CD4-positive, alpha-beta T cell treated with Interleukin-10 for 1 hour (primary cell): ENCODE results near the gene GOLPH3.
"Not testable (repeated sequence)": the region's sequence is repeated elsewhere in the genome, so short reads cannot be mapped to it uniquely, and the experiment has no call there.

Experiments
- DNase-seq: peaks from one replicate; pipeline ENCODE4 v3.0.0-alpha.2; 2020

The GOLPH3 gene

DNA sequence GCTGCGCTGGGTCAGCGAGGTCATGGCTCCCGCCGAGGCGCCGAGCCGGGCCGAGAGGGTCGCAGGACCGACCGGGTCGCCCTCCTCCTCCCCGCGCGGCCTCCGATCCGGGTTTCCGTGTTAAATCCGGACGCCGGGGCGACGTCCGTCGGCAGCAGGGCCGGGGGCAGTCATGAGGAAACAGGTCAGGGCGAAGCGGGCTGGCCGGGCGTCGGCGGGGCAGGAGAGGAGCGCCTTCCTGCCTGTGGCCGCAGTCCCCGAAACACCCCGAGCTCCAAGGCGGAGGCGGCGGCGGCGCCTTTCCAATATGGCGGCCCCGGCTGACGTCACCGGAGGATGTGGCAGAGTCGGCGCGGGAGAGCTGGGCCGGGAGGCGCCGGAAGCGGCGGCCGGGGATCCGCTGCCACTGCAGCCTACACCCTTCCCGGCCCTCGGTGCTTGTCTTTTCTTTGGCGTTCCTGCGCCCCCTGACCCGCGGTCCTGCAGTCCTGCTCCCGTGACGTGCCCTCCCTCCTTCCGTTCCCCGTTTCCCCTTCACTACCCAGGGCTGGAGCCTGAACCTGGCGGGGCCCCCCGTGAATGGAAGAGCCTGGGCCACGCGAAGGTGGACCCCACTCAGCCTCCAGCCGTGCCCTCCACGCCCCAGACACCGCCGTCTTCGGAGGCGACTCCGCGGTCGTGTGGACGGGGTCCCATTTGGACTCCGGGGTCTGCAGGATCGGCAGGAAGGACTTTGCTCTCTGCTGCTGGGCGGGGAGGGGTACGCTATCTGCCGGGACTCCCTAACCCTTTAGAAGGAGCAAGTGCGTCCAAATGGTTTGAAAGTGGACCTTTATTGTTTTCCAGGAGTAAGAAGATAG lies at the start of gene GOLPH3:
TSS of gene GOLPH3 (minus strand) at position 309 of the 860 bp plus-strand sequence. CDS start at position 24, 285 bp downstream.
- DNase-seq: peak; percentile 90

DNA sequence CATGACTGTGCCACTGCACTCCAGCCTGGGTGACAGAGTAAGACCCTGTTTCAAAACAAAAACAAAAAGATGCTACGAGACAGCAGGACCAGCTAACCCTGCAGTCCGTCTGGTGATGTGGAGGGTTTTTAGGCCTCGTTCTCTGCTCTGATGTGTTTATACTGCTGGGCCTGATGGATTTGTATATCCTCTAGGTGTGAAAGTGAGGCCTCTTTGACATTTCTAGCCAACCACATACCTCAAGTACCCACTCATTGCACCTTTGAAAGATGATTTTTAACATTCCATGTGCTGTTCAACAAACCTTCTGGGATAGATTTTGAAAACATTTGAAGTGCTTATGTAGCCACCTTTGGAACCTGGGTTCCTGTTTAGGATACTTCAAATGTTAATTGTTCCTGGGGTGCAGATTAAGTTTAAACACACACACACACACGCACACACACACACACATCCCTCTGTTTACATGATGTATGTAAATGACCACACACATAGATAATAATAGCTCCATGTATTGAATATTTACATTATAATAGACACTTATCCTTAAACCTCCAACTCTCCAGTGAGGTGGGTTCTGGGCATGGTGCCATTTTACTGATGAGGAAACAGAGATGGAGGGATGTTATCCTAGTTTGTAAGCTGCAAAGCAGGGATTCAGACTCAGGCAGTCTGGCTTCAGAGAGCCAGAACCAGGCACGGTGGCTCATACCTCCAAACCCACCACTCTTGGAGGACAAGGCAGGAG lies 48.8 kb upstream of the GOLPH3 start:
- DNase-seq: no peak

DNA sequence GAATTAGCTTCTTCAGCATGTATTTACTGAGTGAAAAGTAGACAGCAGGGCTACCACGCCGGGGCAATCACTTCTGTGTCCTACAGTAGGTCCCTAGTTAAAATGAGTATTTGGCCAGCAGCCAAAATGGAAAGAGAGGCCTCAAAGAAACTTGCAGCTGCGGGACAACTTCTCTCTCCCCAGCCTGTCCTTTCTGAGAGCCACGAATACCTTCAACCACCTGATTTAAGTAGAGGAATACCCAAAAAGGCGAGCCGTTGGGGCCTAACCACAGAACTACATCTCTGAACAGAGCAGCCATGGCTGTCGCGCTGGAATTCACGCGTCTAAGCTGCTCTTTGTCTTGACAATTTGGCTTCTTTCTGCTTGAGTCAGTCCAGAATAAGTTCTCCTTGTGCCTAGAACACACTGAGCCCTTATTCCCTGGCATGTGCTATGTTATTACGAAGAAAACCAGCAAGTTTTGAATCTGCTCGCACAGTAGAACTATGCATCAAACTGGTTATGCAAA lies 43.8 kb upstream of the GOLPH3 start:
- DNase-seq: no peak

DNA sequence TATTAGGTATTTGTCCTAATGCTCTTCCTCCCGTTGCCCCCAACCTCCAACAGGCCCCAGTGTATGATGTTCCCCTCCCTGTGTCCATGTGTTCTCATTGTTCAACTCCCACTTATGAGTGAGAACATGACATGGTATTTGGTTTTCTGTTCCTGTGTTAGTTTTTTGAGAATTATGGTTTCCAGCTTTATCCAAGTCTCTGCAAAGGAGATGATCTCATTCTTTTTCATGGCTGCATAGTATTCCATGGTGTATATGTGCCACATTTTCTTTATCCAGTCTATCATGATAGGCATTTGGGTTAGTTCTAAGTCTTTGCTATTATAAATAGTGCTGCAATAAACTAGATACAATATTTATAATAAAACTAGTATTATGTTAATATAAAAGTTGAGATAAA lies 40.2 kb upstream of the GOLPH3 start:
- not testable (repeated sequence) for DNase-seq

GRCh38 chr5:32210151-32210550 lies 36.0 kb upstream of the GOLPH3 start:
- no peak for DNase-seq

DNA sequence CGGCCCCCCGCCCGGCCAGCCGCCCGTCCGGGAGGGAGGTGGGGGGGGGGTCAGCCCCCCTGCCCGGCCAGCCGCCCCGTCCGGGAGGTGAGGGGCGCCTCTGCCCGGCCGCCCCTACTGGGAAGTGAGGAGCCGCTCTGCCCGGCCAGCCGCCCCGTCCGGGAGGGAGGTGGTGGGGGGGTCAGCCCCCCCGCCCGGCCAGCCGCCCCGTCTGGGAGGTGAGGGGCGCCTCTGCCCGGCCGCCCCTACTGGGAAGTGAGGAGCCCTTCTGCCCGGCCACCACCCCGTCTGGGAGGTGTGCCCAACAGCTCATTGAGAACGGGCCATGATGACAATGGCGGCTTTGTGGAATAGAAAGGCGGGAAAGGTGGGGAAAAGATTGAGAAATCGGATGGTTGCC lies 34.7 kb upstream of the GOLPH3 start:
- not testable (repeated sequence) for DNase-seq

- DNase-seq: peak; percentile 10
Measured at GRCh38 chr5:32207355-32207634, 33.2 kb upstream of the GOLPH3 start.

- DNase-seq: no peak
Measured at GRCh38 chr5:32206509-32207354, 32.6 kb upstream of the GOLPH3 start.

DNA sequence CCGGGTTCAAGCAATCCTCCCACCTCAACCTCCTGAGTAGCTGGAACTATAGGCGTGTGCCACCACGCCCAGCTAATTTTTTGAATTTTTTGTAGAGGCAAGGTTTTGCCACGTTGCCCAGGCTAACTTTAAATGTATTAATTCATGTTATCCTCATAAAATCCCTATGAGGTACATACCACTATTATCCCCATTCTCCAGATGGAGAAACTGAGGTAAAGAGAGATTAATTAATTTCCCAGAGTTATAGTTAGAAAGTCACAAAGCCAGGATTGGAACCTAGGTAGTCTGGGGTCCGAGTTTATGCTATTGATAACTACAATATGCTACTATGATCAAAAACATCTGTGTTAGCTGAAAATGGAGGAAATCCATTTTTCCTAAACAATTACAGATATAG lies 31.9 kb upstream of the GOLPH3 start:
- no peak for DNase-seq

DNA sequence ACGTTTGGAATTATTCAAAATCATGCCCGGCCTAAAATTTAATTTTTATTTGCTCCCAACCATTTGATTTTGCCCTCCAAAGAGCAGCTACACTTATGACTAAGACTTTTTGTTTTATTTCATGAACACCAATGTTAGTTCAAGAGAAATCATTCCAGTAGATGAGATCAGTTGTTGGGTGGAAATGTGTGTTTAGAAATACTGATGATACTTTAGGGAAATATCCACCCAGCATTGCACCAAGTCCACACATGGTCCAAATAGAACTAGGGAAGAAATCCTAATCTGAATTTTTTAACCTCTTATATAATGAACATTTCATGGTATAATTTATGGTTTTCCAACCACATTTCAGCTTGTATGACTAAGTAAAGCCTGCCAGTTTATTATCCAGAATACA lies 28.3 kb upstream of the GOLPH3 start:
- DNase-seq: no peak

DNA sequence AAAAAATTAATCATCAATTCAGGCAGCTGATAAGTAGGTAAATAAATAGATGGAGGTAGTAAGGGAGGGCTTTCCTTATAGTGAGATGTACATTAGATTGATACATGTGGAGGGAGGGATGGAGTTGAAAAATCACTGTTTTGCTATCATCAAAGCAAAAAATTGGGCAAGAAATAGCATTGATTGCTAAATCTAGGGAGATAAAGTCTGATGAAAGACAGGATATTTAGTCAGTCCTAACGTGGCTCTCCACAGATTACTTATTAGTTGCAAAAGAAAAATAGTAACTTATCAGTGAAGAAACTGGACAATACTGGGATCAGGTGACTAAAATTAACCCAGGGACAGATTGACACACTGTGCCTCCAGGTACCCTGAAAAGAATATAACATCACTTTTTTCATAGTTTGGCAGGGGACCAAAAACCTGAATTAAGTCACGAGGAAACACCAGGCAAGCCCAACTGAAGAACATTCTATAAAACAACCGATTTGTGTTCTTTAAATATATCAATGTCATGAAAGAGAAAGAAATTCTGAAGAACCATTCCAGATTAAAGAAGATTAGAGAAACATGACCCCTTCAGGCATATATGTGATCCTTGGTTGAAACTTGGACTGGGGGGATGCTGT lies 27.1 kb upstream of the GOLPH3 start:
- DNase-seq: no peak

GRCh38 chr5:32197032-32197431 lies 22.9 kb upstream of the GOLPH3 start:
- no peak for DNase-seq

- DNase-seq: no peak
Measured at GRCh38 chr5:32195265-32195664, 21.1 kb upstream of the GOLPH3 start.

DNA sequence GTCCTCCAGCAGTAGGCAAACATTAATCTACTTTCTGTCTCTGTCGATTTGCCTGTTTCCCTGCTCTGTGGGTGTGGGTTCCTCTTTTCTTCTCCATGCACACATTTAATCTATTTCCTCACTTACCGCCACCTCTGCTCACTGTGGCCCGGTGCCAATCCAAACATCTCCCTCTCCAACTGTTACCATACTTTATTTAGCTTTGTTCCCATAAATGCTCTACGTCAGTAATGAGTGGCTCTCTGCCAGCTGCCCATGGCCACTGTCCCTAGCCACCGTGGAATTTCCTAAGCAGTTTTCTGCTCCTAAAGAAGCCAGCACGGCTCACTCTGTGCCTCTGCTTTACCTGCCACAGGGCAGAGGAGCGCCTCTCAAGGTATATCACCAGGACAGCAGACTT lies 19.5 kb upstream of the GOLPH3 start:
- DNase-seq: no peak

DNA sequence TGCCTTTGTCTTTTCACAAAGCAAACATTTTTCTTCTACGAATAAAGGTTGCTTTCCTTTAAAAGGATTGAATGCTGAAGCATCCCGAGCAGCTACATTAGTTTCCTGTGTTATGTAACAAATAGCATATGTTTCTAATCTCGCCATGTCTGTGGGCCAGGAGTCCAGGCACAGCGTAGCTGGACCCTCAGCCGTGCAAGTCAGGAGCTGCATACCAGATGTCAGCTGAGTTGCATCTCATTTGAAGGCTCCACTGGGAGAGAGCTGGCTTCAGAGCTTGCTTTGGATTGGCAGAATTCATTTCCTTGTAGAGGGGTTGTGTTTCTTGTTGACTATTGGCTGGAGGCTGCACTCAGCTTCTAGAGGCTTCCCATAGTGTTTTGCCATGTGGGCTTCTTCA lies 16.0 kb upstream of the GOLPH3 start:
- no peak for DNase-seq

- no peak for DNase-seq
Measured at GRCh38 chr5:32187675-32188074, 13.6 kb upstream of the GOLPH3 start.

- DNase-seq: no peak
Measured at GRCh38 chr5:32182463-32183063, 8.4 kb upstream of the GOLPH3 start.

DNA sequence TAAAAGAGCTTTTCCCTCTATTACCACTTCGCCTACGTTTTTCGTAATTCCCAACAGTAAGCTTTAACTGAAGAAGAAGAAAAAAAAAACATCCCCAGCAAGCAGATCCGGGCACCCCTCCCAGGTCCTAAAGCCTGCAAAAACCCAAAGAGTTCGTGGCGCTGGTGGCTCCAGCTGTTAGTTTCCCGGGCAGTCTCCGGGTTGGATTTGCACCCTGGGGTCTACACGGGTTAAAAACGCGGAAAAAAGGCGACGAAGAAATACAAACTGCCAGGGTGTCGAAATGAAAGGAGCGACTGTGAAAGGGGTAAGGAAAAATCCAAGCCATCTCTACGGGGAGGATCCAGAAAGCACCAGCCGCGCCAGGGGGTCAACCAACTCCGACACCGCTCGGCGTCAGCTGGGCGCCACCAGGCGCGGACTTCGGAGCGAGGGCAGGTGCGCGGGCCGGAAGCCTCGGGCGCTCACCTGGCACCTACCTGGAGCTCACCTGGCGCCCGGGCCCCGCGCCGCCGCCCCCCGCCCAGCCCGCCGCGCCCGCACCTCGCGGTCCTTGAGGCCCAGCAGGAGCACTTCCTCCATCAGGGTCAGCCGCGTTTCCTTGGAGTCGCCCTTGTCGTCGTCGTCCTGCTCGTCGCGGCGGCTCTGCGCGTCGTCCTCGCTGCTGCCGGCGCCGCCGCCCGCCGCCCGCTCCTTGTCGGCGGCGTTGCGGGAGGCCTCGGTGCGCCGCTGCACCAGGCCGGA lies 680 bp downstream of the GOLPH3 start:
- peak; percentile 42 for DNase-seq

GRCh38 chr5:32172923-32173266 lies 1.2 kb downstream of the GOLPH3 start:
- peak; percentile 29 for DNase-seq

- DNase-seq: peak; percentile 33
Measured at GRCh38 chr5:32172186-32172911, 1.8 kb downstream of the GOLPH3 start.
